Loucy (cell line): Measurements from ENCODE around the gene ABCA5.

Experiments
- CTCF ChIP-seq: fragments of 200-600 bp; sonication (generic); conservative IDR thresholded peaks from 2 replicates; pipeline ENCODE4 v1.5.1; 2014; ENCODE audit warnings: mild to moderate bottlenecking, antibody characterized with exemption, low read length
- EZH2phosphoT487 ChIP-seq: fragments of 200-600 bp; IDR thresholded peaks from 2 replicates; pipeline ENCODE4 v1.6.1; 2018; ENCODE audit warnings: antibody characterized with exemption, mild to moderate bottlenecking, moderate library complexity, borderline replicate concordance

DNA sequence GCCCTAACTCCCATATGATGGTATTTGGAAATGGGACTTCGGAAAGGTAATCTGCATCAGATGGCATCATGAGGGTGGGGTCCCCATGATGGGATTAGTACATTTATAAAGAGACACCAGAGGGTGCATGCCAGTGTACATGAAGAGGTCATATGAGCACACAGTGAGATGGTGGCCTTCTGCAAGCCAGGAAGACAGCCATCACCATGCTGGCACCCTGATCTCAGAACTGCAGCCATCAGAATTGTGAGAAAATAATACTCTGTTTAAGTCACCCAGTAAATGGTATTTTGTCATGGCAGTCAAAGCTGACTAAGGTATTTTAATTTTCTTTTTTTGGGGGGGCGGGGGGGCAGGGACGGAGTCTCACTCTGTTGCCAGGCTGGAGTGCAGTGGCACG is 51.2 kb downstream of the ABCA5 start:
- no peak for TF ChIP-seq CTCF
- TF ChIP-seq EZH2phosphoT487 = no peak
